Uterus (tissue), 4 donors: Measurements from ENCODE around the gene ADH5. TPM values are rescaled to one million over a fixed set of nuclear protein-coding genes. Genes with fewer than 3 reads are reported as not detected.

ENCODE experiments used
- DNase-seq, 2 donors: peaks; one replicate each; pipeline ENCODE4 v3.0.0-alpha.2; 2019 to 2020
- H3K27ac ChIP-seq, 2 donors: fragments of 200-600 bp; sonication (generic); 1 replicate in 1 of 2; 2 replicates in 1 of 2; pipeline ENCODE4 v1.5.1; 2016 to 2018
- H3K27me3 ChIP-seq, 2 donors: fragments of 200-600 bp; sonication (generic); one replicate each; pipeline ENCODE4 v1.5.1; 2018 to 2019; ENCODE audit warnings: control low read depth in 1 of 2
- H3K36me3 ChIP-seq, 2 donors: fragments of 200-600 bp; sonication (generic); one replicate each; pipeline ENCODE4 v1.5.1; 2019; ENCODE audit warnings: control low read depth in 1 of 2
- H3K4me1 ChIP-seq, 2 donors: fragments of 200-600 bp; sonication (generic); one replicate each; pipeline ENCODE4 v1.5.1; 2018 to 2019; ENCODE audit warnings: control low read depth in 1 of 2
- H3K4me3 ChIP-seq, 2 donors: fragments of 200-600 bp; sonication (generic); 1 replicate in 1 of 2; 2 replicates in 1 of 2; pipeline ENCODE4 v1.5.1; 2018 to 2019; ENCODE audit warnings: mild to moderate bottlenecking in 1 of 2
- H3K9me3 ChIP-seq, 2 donors: fragments of 200-600 bp; sonication (generic); one replicate each; pipeline ENCODE4 v1.5.1; 2019; ENCODE audit warnings: control low read depth in 1 of 2
- CTCF ChIP-seq, 4 experiments: fragments of 200-600 bp in 2 of 4; fragments of 450-650 bp in 2 of 4; sonication (generic) in 2 of 4; IDR thresholded peaks; one replicate each; pipeline ENCODE4 v1.5.1; 2016 to 2019; ENCODE audit warnings: antibody characterized with exemption in 4 of 4, mild to moderate bottlenecking in 2 of 4, moderate library complexity in 1 of 4
- POLR2A ChIP-seq, 2 donors: fragments of 450-650 bp; IDR thresholded peaks; one replicate each; pipeline ENCODE4 v1.6.1; 2016; ENCODE audit warnings: antibody characterized with exemption in 2 of 2, mild to moderate bottlenecking in 1 of 2, moderate library complexity in 1 of 2
- intact Hi-C: fragments of 100-400 bp; cut with DNase I; formaldehyde crosslinking; loops from one replicate; pipeline ENCODE4 v1.15.1; 2023; ENCODE audit warnings: low total_unique reads
- total RNA-seq, 4 donors: library from RNA; depleted of rRNA in 3 of 4; stranded (reverse); fragments of >200 nt in 3 of 4; gene quantifications; one replicate each; pipeline versions ENCODE4 v1.1.0 to v1.2.4, GENCODE V29; 2014 to 2023
- donor health status: DM: yes; HTN: yes; CAD: no.

The ADH5 gene
- total RNA-seq, 4 donors from 2014 or later, result 140 to 195 (median 175) TPM

GRCh38 chr4:99059550-99059949, 29.0 kb downstream of the ADH5 start:
- Histone ChIP-seq H3K27ac (no peak overlapping the region), H3K4me3 (no peak overlapping the region), H3K4me1 (no peaks in the 10 kb centered on the region), H3K36me3 (no peaks in the 10 kb centered on the region), H3K27me3 (no peaks in the 10 kb centered on the region), H3K9me3 (no peaks in the 10 kb centered on the region)
- no peak for DNase-seq
- intact Hi-C loops, result no loop called here
- TF ChIP-seq POLR2A (IDR thresholded peaks at IDR 0.05), result no peak
- TF ChIP-seq CTCF (IDR thresholded peaks at IDR 0.05), result no peak

- no peaks in the 10 kb centered on the region for H3K36me3 ChIP-seq
- no peak overlapping the region for H3K27ac ChIP-seq
- no peak overlapping the region for H3K4me3 ChIP-seq
- H3K4me1 ChIP-seq, result no peaks in the 10 kb centered on the region
- TF ChIP-seq POLR2A (IDR thresholded peaks at IDR 0.05) (no peak), CTCF (IDR thresholded peaks at IDR 0.05) (no peak)
- intact Hi-C loops, result no loop called here
- H3K27me3 ChIP-seq, result no peaks in the 10 kb centered on the region
- no peak for DNase-seq
- no peaks in the 10 kb centered on the region for H3K9me3 ChIP-seq
These were observed 30.4 kb downstream of the ADH5 start for GRCh38 chr4:99058228-99058627.

GRCh38 chr4:99054428-99054994, 34.1 kb downstream of the ADH5 start:
- intact Hi-C loops, result no loop called here

GRCh38 chr4:99052902-99053301, 35.7 kb downstream of the ADH5 start:
- Histone ChIP-seq H3K27ac (no peak overlapping the region), H3K27me3 (no peaks in the 10 kb centered on the region), H3K9me3 (no peaks in the 10 kb centered on the region), H3K4me1 (no peaks in the 10 kb centered on the region), H3K36me3 (no peaks in the 10 kb centered on the region), H3K4me3 (no peak overlapping the region)
- no peak for TF ChIP-seq CTCF (IDR thresholded peaks at IDR 0.05)
- no peak for TF ChIP-seq POLR2A (IDR thresholded peaks at IDR 0.05)
- no peak for DNase-seq
- intact Hi-C loops, result no loop called here

More at GRCh38 chr4:99054428-99054994, 34.1 kb downstream of the ADH5 start:
- Histone ChIP-seq H3K27ac (no peak overlapping the region), H3K27me3 (no peaks in the 10 kb centered on the region), H3K4me1 (no peaks in the 10 kb centered on the region), H3K9me3 (no peaks in the 10 kb centered on the region), H3K4me3 (no peak overlapping the region), H3K36me3 (no peaks in the 10 kb centered on the region)
- no peak for TF ChIP-seq CTCF (IDR thresholded peaks at IDR 0.05)
- no peak for TF ChIP-seq POLR2A (IDR thresholded peaks at IDR 0.05)
- no peak for DNase-seq

GRCh38 chr4:99047710-99048109, 40.9 kb downstream of the ADH5 start:
- no peaks in the 10 kb centered on the region for H3K9me3 ChIP-seq
- no peaks in the 10 kb centered on the region for H3K4me1 ChIP-seq
- no peaks in the 10 kb centered on the region for H3K36me3 ChIP-seq
- TF ChIP-seq CTCF (IDR thresholded peaks at IDR 0.05) (no peak), POLR2A (IDR thresholded peaks at IDR 0.05) (no peak)
- intact Hi-C loops, result no loop called here
- no peak overlapping the region for H3K27ac ChIP-seq
- no peaks in the 10 kb centered on the region for H3K27me3 ChIP-seq
- DNase-seq, result no peak
- H3K4me3 ChIP-seq, result no peak overlapping the region
